Activated naive CD4-positive, alpha-beta T cell treated with anti-CD3 and anti-CD28 coated beads, Interleukin-2, amount 50 U/mL, for 24 hours (primary cell): ENCODE results near the gene SPATS2L.

ENCODE experiments used
- H3K27ac Mint-ChIP-seq: one replicate; pipeline ENCODE4 v1.8.0; 2021; ENCODE audit warnings: mild to moderate bottlenecking, mixed read lengths
- H3K27me3 Mint-ChIP-seq: one replicate; pipeline ENCODE4 v1.8.0; 2021; ENCODE audit warnings: mixed read lengths
- H3K36me3 Mint-ChIP-seq: one replicate; pipeline ENCODE4 v1.8.0; 2021; ENCODE audit warnings: mixed read lengths
- H3K4me1 Mint-ChIP-seq: one replicate; pipeline ENCODE4 v1.8.0; 2021; ENCODE audit warnings: mixed read lengths
- H3K4me3 Mint-ChIP-seq: one replicate; pipeline ENCODE4 v1.8.0; 2021; ENCODE audit warnings: mild to moderate bottlenecking, mixed read lengths
- H3K9me3 Mint-ChIP-seq: one replicate; pipeline ENCODE4 v1.8.0; 2021; ENCODE audit warnings: mixed read lengths

The SPATS2L gene

DNA sequence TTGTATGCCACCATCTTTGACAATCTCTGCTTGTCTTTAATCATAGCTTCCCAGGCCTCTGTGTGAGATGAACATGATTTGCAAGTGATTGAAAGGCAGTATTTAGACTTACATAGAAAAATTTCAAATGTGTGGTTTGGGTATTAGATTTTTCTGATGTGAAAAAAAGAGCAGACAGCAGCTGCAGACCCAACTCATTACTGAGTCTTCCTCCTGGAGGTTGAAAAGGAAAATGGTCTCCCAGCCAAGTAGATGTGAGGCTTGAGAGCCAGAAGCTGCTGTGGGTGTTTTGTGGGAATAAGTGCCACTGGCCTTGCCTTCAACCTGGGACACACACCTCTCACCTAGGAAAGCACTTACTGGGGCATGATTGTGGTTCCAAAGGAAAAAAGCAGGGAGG lies 110.9 kb downstream of the SPATS2L start:
- H3K27me3 Mint-ChIP-seq = no peaks in the 10 kb centered on the region
- no peaks in the 10 kb centered on the region for H3K4me1 Mint-ChIP-seq
- H3K4me3 Mint-ChIP-seq = no peak overlapping the region
- no peak overlapping the region for H3K27ac Mint-ChIP-seq
- H3K36me3 Mint-ChIP-seq = peaks cover 4% of the 10 kb centered on the region
- no peaks in the 10 kb centered on the region for H3K9me3 Mint-ChIP-seq

DNA sequence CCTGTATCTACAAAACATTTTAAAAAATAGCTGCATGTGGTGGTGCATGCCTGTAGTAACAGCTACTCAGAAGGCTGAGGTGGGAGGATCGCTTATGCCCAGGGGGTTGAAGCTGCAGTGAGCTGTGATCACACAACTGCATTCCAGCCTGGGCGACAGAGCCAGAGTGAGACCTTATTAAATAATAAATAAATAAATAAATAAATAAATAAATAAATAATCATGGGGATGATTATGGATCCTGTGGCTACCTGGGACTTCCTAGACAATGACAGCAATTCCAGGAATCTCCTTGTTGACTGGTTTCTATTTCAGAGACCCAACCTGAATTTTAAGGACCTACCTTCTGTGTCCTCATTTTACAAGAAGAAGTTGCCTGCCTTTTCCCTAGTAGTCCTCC lies 111.9 kb downstream of the SPATS2L start:
- H3K4me1 Mint-ChIP-seq = no peaks in the 10 kb centered on the region
- H3K36me3 Mint-ChIP-seq = peaks cover 5% of the 10 kb centered on the region
- H3K9me3 Mint-ChIP-seq = no peaks in the 10 kb centered on the region
- H3K27ac Mint-ChIP-seq = no peak overlapping the region
- no peaks in the 10 kb centered on the region for H3K27me3 Mint-ChIP-seq
- H3K4me3 Mint-ChIP-seq = no peak overlapping the region

DNA sequence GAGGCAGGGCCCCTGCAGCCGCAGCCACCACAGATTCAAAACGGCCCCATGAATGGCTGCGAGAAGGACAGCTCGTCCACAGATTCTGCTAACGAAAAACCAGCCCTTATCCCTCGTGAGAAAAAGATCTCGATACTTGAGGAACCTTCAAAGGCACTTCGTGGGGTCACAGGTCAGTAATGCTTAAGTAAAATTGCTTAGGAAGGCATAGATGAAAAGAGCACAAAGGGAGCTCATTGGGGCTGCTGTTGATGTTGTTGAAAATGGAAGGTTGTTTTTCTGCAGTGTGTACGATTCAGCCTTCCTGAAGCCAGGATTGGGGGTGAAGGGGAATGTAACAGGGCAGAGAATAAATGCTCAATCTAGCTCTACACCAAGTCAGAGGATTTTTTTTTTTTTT lies 112.8 kb downstream of the SPATS2L start:
- Mint-ChIP-seq H3K4me3 (no peak overlapping the region), H3K9me3 (no peaks in the 10 kb centered on the region), H3K36me3 (peaks cover 4% of the 10 kb centered on the region), H3K27ac (no peak overlapping the region), H3K4me1 (no peaks in the 10 kb centered on the region), H3K27me3 (no peaks in the 10 kb centered on the region)

DNA sequence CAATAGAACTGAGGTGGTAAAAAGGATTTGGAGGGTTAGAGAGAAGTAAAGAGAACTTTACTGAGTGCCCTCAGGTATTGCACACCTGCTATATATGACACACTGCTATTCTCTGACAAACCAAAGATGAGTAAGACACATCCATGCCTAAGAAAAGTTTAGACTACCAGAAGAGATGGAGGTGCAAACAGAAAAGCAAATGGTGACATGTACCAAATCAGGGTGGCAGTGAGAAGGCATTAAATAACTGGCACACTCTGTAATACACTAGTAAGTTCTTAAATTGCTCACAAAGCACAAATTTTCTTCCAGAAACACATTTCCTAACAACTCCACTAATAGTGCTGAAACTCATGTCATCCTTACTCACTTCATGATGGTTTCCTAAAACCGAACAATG lies 114.8 kb downstream of the SPATS2L start:
- Mint-ChIP-seq H3K9me3 (no peaks in the 10 kb centered on the region), H3K27ac (no peak overlapping the region), H3K27me3 (no peaks in the 10 kb centered on the region), H3K4me3 (no peak overlapping the region), H3K4me1 (no peaks in the 10 kb centered on the region), H3K36me3 (peaks cover 4% of the 10 kb centered on the region)

DNA sequence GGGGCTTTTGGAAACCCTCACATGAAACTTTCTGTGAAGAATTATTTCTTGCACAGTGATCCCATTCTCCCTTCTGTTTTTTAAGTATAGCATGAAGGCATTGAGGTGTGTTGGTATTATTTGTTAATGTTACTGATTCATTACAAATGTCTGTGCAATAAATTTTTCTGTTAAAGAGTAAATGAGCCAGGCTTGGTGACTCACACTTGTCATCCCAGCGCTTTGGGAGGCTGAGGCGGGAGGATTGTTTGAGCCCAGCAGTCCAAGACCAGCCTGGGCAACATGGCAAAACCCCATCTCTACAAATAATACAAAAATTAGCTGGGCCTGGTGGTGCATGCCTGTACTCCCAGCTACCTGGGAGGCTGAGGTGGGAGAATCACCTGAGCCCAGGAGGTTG lies 115.6 kb downstream of the SPATS2L start:
- no peak overlapping the region for H3K4me3 Mint-ChIP-seq
- H3K9me3 Mint-ChIP-seq = no peaks in the 10 kb centered on the region
- no peaks in the 10 kb centered on the region for H3K27me3 Mint-ChIP-seq
- peaks cover 4% of the 10 kb centered on the region for H3K36me3 Mint-ChIP-seq
- H3K4me1 Mint-ChIP-seq = peaks cover 7% of the 10 kb centered on the region
- H3K27ac Mint-ChIP-seq = no peak overlapping the region

DNA sequence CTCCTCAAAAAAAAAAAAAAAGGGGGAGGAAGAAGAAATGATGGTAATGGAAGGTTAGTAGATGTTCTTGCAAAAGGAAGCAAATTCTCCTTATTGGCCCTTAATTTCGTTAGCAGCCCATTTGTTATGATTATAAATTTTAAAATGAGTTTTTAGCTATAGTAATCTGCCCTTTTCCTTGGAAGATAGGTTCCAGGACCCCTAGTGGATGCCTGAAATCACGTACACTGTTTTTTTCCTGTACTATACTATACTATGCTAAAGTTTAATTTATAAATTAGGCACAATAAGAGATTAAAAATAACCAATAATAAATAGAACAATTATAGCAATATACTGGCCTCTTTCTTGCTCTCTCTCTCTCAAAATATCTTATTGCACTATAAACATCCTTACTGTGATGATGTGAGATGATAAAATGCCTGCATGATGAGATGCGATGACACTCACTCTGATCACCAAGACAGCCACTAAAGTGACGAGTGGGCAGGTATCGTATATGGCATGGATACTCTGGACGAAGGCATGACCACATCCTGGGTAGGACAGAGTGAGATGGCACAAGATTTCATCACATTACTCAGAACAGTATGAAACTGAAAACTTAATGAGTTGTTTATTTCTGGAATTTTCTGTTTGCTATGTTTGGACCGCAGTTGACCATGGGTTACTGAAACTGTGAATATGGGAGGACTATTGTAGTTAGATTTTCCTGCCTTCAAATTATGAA lies 116.2 kb downstream of the SPATS2L start:
- no peaks in the 10 kb centered on the region for H3K9me3 Mint-ChIP-seq
- no peaks in the 10 kb centered on the region for H3K27me3 Mint-ChIP-seq

DNA sequence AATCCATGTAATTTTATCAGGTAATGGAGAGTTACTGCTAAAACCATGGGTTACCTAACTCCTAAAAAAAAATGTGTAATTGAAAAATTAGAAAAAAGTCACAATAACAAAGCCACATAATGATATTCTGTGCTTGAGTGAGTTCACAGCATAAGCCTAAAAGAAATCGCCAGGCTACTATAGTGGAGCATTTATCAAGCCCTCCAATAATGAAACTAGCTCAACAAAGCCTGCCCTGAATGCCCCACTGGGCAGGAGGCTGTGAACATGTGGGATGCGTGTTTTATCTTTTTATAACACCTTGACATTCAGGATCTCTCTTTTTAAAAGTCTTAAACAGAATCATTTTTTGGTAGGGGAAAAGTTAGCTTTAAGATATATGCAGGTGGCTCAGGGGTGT lies 117.0 kb downstream of the SPATS2L start:
- Mint-ChIP-seq H3K9me3 (no peaks in the 10 kb centered on the region), H3K27me3 (no peaks in the 10 kb centered on the region), H3K36me3 (peaks cover 4% of the 10 kb centered on the region), H3K4me3 (no peak overlapping the region), H3K4me1 (peaks cover 7% of the 10 kb centered on the region), H3K27ac (no peak overlapping the region)

More for the DNA sequence above, 116.2 kb downstream of the SPATS2L start:
- Mint-ChIP-seq H3K4me3 (no peak overlapping the region), H3K27ac (no peak overlapping the region), H3K4me1 (peaks cover 7% of the 10 kb centered on the region), H3K36me3 (peaks cover 4% of the 10 kb centered on the region)

DNA sequence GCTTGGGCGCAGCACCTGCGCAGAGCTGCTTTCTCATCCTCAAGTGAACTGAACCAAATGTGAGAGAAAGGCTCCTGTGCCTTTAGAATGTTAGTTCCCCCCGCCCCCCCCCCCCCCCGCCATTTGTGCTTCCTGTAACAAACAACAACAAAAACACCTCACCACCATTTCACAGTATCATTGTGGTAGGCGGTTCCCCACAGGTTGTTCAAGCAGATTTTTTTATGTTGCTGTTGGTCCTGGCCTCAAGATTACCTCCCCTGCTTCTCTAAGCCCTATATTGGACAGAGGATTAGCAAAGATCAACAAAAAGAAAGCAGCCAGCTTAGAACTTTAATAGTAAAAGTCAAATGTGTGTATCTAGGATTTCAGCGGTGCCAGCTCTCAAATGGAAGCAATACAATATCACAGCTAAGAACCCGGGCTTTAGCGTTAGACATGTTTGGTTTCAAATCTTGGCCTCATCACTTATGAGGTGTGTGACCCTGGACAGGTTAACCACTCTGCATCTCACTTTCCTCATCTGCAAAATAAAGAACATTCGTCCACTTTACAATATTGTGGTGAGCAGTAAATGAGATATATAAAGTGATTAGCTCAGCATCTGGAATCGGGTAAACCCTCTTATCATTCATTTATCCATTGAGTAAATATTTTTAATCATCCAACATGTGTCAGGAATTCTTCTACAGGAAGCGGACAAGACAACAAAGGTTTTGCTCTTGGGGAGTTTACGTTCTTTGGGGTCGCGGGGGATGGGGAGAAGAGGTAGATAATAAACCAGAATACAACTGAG lies 118.7 kb downstream of the SPATS2L start:
- H3K36me3 Mint-ChIP-seq = peaks cover 1% of the 10 kb centered on the region
- H3K27me3 Mint-ChIP-seq = no peaks in the 10 kb centered on the region
- no peak overlapping the region for H3K27ac Mint-ChIP-seq
- peaks cover 7% of the 10 kb centered on the region for H3K4me1 Mint-ChIP-seq
- H3K4me3 Mint-ChIP-seq = no peak overlapping the region
- no peaks in the 10 kb centered on the region for H3K9me3 Mint-ChIP-seq

DNA sequence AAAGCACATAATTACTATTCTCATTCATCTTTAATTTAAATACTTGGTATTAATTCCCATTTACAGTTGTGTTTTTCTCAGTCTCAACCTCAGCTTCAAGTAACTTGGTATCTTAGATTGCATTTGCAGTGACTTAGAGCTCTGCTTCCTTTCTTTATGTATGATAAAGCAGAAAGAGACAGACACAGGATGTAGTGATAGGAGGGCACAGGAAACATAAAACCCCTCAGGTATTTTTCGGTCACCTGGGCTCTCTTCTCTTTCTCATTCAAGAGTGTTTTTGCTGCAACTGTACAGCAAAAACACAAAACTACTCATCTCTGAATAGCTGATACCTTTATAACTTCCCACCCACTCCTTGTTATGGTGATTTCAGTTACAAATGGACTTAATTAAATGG lies 120.3 kb downstream of the SPATS2L start:
- Mint-ChIP-seq H3K4me1 (peaks cover 7% of the 10 kb centered on the region), H3K9me3 (no peaks in the 10 kb centered on the region), H3K27me3 (no peaks in the 10 kb centered on the region), H3K4me3 (no peak overlapping the region), H3K27ac (no peak overlapping the region), H3K36me3 (peaks cover 1% of the 10 kb centered on the region)

DNA sequence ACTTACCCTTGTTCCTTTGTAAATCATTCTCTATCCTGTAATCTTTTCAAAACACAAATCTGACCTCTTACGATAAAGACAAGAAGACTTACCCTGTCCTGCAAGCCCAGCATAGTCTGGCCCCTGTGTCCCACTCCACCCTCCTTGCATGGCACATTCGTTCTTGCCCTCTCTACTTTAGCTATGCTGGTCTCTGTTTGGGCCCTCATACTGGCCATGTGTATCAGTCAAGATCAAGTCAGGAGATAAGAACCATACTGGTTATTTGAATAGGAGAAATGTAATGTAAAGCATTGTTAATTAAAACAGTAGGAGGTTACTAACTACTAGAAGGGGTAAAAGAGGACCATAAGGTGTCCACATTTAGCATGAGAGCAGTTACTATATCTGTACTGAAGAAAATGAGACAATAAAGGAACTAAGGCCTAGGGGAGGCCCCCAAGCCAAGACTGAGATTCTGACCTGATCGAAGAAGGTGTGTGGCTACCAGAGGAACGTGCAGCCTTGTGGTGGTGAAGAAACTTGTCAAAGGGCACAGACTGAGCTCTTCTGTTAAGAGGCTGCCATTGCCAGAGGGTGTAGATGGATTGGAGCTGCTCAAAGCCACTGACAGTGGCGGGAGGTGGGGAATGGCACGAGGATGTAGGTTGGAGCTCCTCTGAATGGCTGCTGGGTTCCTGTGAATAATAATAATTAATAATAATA lies 122.6 kb downstream of the SPATS2L start:
- no peaks in the 10 kb centered on the region for H3K9me3 Mint-ChIP-seq
- H3K27ac Mint-ChIP-seq = no peak overlapping the region
- no peak overlapping the region for H3K4me3 Mint-ChIP-seq
- H3K27me3 Mint-ChIP-seq = no peaks in the 10 kb centered on the region
- H3K36me3 Mint-ChIP-seq = no peaks in the 10 kb centered on the region
- peaks cover 7% of the 10 kb centered on the region for H3K4me1 Mint-ChIP-seq

DNA sequence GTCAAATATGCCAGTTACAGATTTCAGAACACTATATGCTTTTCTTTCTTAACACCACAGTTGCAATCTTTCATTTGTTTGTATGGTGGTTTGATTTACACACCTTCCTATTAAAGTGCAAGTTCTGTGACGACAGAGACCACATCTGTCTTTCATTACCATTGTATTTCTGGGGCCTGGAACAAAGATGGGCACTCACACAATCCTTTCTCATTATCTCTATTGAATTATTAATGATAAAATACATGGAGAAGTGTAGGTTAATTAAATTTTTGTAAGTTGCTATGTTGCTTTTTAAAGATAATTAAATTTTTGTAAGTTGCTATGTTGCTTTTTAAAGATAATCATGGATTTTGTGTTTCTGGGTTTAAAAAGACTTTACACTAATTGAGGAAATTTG lies 123.5 kb downstream of the SPATS2L start:
- no peak overlapping the region for H3K4me3 Mint-ChIP-seq
- no peak overlapping the region for H3K27ac Mint-ChIP-seq
- no peaks in the 10 kb centered on the region for H3K9me3 Mint-ChIP-seq
- peaks cover 7% of the 10 kb centered on the region for H3K4me1 Mint-ChIP-seq
- no peaks in the 10 kb centered on the region for H3K36me3 Mint-ChIP-seq
- no peaks in the 10 kb centered on the region for H3K27me3 Mint-ChIP-seq

DNA sequence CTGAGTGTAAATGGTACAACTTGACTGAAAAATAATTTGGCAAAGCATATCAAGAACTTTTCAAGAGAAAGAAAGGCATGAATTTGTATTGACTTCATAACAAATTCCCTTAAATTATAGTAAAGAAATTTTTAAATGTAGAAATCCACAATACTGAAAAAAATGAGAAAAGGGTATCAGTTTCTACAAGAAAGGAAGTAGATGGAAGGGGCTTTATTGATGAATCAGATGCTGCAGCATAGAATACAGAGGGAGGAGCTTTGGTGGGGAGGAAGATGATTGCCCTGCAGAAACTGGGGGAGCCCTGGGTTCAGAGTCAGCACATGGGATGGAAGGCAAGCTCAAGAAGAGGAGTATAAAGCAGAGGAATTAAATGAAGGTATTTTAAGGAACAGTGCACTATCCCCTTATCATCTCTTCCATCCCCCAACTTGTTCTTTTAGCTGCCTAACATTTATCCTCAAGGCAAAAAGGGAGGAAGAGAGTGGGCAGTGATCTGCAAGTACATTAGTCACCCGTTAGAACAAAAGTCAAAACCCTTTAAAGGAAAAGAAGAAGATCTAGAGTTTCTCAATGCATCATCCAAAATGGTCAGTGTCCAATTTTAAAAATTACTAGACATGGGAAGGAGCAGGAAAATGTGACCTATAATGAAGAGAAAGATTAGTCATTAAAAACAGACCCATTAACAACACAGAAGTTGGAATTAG lies 125.7 kb downstream of the SPATS2L start:
- H3K4me1 Mint-ChIP-seq = no peaks in the 10 kb centered on the region
- H3K36me3 Mint-ChIP-seq = no peaks in the 10 kb centered on the region

DNA sequence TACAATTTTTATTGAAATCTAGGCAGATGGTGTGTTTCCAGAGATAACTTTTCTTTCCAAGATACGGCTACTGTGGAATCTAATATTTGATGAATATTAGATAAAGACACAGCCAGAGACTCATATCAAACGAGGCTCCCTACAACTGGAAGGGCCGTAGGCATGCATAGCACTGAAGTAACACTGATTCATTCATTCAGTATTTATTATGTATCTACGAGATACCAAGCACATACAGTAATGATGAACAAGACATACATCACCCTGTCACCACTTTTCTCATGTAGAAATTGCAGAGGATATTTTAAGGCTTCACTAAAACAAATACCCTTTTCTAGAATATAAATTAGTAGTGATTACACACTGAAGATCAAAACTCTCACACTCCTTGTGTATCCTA lies 128.9 kb downstream of the SPATS2L start:
- no peaks in the 10 kb centered on the region for H3K36me3 Mint-ChIP-seq
- H3K9me3 Mint-ChIP-seq = no peaks in the 10 kb centered on the region
- no peaks in the 10 kb centered on the region for H3K27me3 Mint-ChIP-seq
- no peaks in the 10 kb centered on the region for H3K4me1 Mint-ChIP-seq
- no peak overlapping the region for H3K4me3 Mint-ChIP-seq
- no peak overlapping the region for H3K27ac Mint-ChIP-seq

More for the DNA sequence above, 125.7 kb downstream of the SPATS2L start:
- no peak overlapping the region for H3K4me3 Mint-ChIP-seq
- H3K27me3 Mint-ChIP-seq = no peaks in the 10 kb centered on the region
- no peaks in the 10 kb centered on the region for H3K9me3 Mint-ChIP-seq
- no peak overlapping the region for H3K27ac Mint-ChIP-seq

DNA sequence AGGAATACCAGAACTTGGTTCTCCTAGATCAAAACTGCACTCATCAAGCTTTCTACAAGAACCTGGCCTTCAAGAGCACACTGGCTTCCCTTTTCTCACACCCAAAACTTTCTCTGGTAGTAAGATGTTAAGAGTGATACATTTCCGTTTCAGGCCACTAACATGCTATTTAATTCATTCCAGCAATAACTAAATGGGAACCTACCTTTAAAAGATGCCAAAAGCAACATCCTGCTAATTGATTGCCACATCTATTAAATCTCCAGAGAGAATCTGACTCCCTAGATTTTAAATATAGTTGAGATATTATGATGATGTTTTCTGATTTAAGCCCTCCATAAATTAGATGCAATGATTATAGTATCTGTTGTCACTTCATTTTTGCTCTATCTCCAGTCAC lies 131.8 kb downstream of the SPATS2L start:
- H3K27ac Mint-ChIP-seq = no peak overlapping the region
- no peaks in the 10 kb centered on the region for H3K27me3 Mint-ChIP-seq
- no peak overlapping the region for H3K4me3 Mint-ChIP-seq
- peaks cover 3% of the 10 kb centered on the region for H3K36me3 Mint-ChIP-seq
- no peaks in the 10 kb centered on the region for H3K9me3 Mint-ChIP-seq
- no peaks in the 10 kb centered on the region for H3K4me1 Mint-ChIP-seq

DNA sequence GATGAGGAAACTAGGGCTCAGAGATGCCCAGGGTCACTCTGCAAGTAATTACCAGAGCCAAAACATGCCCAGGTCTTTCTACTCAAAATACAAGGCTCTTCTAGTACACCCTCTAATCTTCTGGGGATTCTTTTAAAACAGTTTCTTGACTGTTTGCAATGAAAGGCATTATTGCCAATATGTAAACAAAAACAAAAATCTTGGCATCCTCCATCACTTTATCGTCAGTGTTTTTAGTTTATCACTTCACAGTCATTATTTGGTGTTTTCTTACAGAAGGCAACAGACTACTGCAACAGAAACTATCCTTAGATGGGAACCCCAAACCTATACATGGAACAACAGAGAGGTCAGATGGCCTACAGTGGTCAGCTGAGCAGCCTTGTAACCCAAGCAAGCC lies 132.4 kb downstream of the SPATS2L start:
- H3K9me3 Mint-ChIP-seq = no peaks in the 10 kb centered on the region
- no peaks in the 10 kb centered on the region for H3K27me3 Mint-ChIP-seq
- no peak overlapping the region for H3K4me3 Mint-ChIP-seq
- H3K27ac Mint-ChIP-seq = no peak overlapping the region
- H3K36me3 Mint-ChIP-seq = peaks cover 3% of the 10 kb centered on the region
- H3K4me1 Mint-ChIP-seq = no peaks in the 10 kb centered on the region
